ENCODE data around the gene MMP8. TPM values are rescaled to one million over a fixed set of nuclear protein-coding genes. Genes with fewer than 3 reads are reported as not detected.

The MMP8 gene
- total and polyA plus RNA-seq, 8 donors = 0.11 to 4.6 (median 0.27) TPM; not detected in 2

DNA sequence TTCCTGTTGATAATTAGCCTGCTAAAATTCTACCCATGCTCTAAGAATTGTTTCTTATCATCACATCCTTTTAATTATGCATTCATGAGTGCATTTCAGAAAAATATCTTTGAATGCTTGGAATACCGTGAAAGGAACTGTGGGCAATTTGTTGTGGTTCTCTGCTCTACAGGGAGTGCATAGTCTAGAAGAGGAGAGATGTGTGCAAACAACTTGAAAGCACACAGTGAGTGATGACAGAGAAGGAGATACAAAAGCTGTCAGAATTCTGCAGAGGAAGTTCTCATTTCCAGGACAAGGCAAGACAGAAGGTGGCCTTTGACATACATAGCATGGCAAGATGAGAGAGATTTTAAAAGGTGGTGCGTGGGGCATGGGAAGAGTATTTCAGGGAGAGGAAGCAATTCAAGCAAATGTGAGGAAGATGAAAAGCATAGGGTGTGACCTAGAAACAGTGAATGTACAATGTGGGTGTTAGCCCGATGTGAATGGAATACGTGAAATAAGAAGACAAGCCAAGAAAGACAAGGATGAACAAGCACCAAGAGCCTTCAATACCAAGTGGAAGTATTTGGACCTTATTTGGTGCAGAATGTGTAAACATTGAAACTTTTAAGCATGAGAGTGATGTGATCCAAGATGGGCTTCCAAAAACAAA is 5.0 kb downstream of the MMP8 start:
- Histone ChIP-seq H3K27me3 (no peaks in the 10 kb centered on the region), H3K4me1 (peaks cover 0 to 25% of the 10 kb centered on the region in 2 donors), H3K4me3 (no peak overlapping the region), H3K27ac (no peak overlapping the region), H3K9me3 (no peaks in the 10 kb centered on the region), H3K36me3 (no peaks in the 10 kb centered on the region)
- TF ChIP-seq, protein P1, sequence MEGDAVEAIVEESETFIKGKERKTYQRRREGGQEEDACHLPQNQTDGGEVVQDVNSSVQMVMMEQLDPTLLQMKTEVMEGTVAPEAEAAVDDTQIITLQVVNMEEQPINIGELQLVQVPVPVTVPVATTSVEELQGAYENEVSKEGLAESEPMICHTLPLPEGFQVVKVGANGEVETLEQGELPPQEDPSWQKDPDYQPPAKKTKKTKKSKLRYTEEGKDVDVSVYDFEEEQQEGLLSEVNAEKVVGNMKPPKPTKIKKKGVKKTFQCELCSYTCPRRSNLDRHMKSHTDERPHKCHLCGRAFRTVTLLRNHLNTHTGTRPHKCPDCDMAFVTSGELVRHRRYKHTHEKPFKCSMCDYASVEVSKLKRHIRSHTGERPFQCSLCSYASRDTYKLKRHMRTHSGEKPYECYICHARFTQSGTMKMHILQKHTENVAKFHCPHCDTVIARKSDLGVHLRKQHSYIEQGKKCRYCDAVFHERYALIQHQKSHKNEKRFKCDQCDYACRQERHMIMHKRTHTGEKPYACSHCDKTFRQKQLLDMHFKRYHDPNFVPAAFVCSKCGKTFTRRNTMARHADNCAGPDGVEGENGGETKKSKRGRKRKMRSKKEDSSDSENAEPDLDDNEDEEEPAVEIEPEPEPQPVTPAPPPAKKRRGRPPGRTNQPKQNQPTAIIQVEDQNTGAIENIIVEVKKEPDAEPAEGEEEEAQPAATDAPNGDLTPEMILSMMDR (IDR thresholded peaks at IDR 0.05) = no peak
- DNase-seq (no peak), ATAC-seq (no peak)
- intact Hi-C loops (cut with DNase I) = no loop called here

DNA sequence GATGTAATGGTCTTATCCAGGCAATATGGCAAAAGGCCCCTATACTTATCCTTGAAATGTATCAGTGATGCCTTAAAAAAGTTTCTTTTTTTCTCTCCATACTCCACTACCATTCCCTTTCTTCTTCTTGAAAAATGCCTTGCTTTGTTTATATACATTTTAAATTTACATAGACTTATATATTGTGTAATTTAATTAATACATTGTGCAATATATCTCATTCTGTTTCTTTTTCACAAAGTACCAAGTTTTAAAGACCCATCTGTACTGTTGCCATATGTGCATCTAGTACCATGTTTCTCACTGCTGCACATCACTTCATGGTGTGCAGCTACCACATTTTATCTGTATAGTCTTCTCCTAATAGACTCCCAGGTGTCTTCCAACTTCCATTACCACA is 7.5 kb downstream of the MMP8 start:
- no peaks in the 10 kb centered on the region for H3K36me3 ChIP-seq
- intact Hi-C loops (cut with DNase I) = no loop called here
- peaks cover 0 to 15% of the 10 kb centered on the region in 2 donors for H3K4me1 ChIP-seq
- H3K4me3 ChIP-seq = no peak overlapping the region
- no peaks in the 10 kb centered on the region for H3K9me3 ChIP-seq
- DNase-seq (no peak), ATAC-seq (no peak)
- no peaks in the 10 kb centered on the region for H3K27me3 ChIP-seq
- TF ChIP-seq, protein P1 (IDR thresholded peaks at IDR 0.05) = no peak
- H3K27ac ChIP-seq = peak overlapping the region in 1 of 2 donors; percentile 13

DNA sequence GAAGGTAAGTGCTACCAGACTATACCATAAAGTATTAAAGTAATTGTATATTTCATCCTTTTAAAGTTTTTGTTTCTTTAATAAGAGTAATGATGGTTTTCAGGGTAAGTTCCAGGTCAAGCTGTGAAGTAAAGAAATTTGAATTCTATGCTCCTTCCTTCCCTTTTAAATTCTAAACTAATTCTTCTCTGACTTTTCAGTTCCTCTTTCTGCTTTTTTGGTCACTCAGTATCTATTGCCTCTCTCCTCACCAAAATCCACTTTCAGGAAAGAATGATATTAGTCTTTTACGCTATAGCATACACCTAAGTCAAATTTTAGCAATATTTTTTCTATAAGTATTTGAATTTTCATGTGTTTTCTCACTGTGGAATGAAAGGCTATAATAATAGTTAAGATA is 8.2 kb downstream of the MMP8 start:
- Histone ChIP-seq H3K27me3 (no peaks in the 10 kb centered on the region), H3K4me1 (peaks cover 0 to 9% of the 10 kb centered on the region in 2 donors), H3K9me3 (no peaks in the 10 kb centered on the region), H3K36me3 (no peaks in the 10 kb centered on the region), H3K4me3 (no peak overlapping the region), H3K27ac (peak overlapping the region in 1 of 2 donors; percentile 13)
- TF ChIP-seq, protein P1 (IDR thresholded peaks at IDR 0.05) = no peak
- no peak for DNase-seq
- intact Hi-C loops (cut with DNase I) = no loop called here
- ATAC-seq = no peak

DNA sequence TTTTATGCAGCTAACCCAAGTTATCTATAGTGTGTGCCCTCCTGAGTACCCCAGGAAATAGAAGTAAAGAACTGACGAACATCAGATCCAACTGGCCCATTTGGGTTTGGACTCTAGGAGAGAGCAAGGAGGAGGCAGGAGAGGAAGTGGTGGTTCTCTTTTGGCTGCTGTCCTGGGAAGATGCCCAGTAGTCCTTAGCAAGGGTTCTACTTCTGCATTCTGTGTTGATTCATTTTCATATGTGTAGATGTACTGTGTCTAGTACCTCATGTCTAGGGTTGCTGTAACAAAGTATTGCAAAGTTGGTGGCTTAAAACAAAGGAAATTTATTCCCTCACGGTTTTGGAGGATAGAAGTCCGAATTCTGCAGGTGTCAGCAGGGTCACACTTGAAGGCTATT is 12.6 kb downstream of the MMP8 start:
- Histone ChIP-seq H3K4me1 (peaks cover 0 to 21% of the 10 kb centered on the region in 2 donors), H3K36me3 (no peaks in the 10 kb centered on the region), H3K9me3 (no peaks in the 10 kb centered on the region), H3K4me3 (no peak overlapping the region), H3K27ac (no peak overlapping the region), H3K27me3 (no peaks in the 10 kb centered on the region)
- no peak for DNase-seq
- peak; percentile 57 for ATAC-seq
- intact Hi-C loops (cut with DNase I) = no loop called here
- TF ChIP-seq, protein P1 (IDR thresholded peaks at IDR 0.05) = no peak

DNA sequence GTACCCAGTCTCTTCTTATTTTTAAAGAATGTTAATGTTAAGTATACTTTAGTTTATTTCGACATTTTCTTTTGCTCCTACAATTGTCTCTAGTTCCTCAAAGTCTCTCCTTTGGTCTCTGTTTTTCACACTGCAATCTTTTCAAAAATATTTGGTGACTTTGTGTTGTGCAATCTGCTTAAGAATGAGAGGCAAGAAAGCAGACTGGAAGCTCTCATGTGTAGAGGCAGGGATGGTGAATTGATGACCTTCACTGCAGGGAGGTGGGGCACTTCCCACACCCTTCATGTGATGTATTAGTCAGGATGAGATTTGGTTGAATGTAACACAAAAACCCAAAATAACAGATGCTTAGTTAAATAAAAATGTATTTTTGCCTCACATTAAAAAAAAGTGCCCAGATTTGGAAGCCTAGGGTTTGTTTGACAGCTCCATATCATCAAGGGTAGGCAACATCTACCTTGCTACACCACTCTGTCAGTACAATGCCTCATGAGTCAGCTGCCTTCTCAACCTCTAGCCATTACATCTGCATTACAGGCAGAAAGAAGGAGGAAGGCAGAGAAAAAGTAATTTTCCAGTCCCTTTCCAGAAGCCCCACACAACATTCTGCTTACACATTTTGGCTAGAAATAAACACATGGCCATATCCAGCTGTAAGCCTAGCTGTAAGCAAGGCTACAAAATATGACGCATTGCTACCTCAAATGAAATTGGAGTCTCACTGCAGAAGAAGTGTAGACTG is 15.4 kb downstream of the MMP8 start:
- Histone ChIP-seq H3K27me3 (no peaks in the 10 kb centered on the region), H3K27ac (peak overlapping the region in 1 of 2 donors; percentile 31), H3K9me3 (no peaks in the 10 kb centered on the region), H3K4me3 (no peak overlapping the region), H3K4me1 (peaks cover 0 to 13% of the 10 kb centered on the region in 2 donors), H3K36me3 (no peaks in the 10 kb centered on the region)
- ATAC-seq (no peak), DNase-seq (no peak)
- intact Hi-C loops (cut with DNase I) = no loop called here
- TF ChIP-seq, protein P1 (IDR thresholded peaks at IDR 0.05) = no peak
